Stimulated activated CD8-positive, alpha-beta memory T cell treated with anti-CD3 and anti-CD28 coated beads, Interleukin-15, amount 100 ng/mL, for 1 hour (primary cell): ENCODE results near the gene RRM1.

Source experiments
- DNase-seq: peaks from one replicate; pipeline ENCODE4 v3.0.0-alpha.2; 2020; ENCODE audit warnings: low read depth

RRM1 gene

DNA sequence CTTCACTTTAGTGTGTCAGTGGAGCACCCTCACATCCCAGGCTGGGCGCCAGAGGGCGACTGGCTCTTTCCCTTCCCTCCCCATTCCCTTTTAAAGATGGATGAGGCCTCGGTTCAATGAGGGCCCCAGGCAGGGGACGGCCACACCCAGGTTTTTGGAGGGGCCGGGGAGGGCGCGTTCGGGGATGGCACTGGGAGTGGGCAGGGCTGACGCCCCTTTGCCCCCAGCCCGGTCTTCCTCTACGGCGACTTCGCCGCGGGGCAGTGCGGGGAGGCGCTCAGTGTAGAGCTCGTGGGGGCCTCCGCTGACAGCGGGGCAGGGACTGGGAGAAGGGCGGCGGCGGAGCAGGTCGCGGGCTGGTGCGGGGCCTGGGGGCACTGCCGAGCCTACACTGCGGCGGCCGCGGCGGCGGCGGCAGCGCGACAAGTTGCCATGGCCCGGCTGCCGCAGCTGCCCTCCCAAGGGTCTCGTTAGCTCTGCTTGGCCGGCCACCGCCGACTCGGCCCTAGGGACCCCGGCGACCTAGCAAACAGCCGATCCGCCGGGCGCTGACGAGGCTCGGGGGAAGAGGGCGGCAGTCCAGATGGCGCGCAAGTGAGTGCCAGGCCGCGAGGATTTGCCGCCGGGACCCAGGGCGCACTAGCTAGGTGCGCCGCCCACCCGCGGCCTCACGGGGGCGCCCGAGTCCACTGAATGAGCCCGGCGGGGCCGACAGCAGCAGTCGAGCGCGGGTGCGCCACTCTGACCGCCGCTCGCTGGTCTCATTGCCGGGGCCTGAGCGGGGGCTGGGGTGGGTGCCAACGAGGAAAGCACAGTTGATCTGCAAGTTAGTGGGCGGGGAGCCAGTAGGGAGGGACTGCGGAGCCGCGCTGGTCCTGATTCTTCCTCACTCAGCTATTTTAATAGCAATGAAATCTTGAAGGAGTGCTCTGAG, 92.7 kb downstream of the RRM1 start:
- peak; percentile 64 for DNase-seq
